Glomerular endothelial cell (primary cell): Measurements from ENCODE around the gene SETD2. TPM values are rescaled to one million over a fixed set of nuclear protein-coding genes. Genes with fewer than 3 reads are reported as not detected.
"Not testable (repeated sequence)": the region's sequence is repeated elsewhere in the genome, so short reads cannot be mapped to it uniquely, and the experiment has no call there.

ENCODE experiments used
- DNase-seq: peaks from one replicate; pipeline ENCODE4 v3.0.0-alpha.2; 2011; ENCODE audit warnings: low read depth, low spot score; ENCODE audit errors: extremely low read depth
- total RNA-seq: library from RNA; depleted of rRNA; stranded (reverse); fragments of >200 nt; gene quantifications from 2 replicates; pipeline ENCODE4 v1.2.3, GENCODE V29; 2015

The SETD2 gene, protein sequence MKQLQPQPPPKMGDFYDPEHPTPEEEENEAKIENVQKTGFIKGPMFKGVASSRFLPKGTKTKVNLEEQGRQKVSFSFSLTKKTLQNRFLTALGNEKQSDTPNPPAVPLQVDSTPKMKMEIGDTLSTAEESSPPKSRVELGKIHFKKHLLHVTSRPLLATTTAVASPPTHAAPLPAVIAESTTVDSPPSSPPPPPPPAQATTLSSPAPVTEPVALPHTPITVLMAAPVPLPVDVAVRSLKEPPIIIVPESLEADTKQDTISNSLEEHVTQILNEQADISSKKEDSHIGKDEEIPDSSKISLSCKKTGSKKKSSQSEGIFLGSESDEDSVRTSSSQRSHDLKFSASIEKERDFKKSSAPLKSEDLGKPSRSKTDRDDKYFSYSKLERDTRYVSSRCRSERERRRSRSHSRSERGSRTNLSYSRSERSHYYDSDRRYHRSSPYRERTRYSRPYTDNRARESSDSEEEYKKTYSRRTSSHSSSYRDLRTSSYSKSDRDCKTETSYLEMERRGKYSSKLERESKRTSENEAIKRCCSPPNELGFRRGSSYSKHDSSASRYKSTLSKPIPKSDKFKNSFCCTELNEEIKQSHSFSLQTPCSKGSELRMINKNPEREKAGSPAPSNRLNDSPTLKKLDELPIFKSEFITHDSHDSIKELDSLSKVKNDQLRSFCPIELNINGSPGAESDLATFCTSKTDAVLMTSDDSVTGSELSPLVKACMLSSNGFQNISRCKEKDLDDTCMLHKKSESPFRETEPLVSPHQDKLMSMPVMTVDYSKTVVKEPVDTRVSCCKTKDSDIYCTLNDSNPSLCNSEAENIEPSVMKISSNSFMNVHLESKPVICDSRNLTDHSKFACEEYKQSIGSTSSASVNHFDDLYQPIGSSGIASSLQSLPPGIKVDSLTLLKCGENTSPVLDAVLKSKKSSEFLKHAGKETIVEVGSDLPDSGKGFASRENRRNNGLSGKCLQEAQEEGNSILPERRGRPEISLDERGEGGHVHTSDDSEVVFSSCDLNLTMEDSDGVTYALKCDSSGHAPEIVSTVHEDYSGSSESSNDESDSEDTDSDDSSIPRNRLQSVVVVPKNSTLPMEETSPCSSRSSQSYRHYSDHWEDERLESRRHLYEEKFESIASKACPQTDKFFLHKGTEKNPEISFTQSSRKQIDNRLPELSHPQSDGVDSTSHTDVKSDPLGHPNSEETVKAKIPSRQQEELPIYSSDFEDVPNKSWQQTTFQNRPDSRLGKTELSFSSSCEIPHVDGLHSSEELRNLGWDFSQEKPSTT (N-terminal part only)
- total RNA-seq = 30.0 and 43.2 TPM in 2 replicates

DNA sequence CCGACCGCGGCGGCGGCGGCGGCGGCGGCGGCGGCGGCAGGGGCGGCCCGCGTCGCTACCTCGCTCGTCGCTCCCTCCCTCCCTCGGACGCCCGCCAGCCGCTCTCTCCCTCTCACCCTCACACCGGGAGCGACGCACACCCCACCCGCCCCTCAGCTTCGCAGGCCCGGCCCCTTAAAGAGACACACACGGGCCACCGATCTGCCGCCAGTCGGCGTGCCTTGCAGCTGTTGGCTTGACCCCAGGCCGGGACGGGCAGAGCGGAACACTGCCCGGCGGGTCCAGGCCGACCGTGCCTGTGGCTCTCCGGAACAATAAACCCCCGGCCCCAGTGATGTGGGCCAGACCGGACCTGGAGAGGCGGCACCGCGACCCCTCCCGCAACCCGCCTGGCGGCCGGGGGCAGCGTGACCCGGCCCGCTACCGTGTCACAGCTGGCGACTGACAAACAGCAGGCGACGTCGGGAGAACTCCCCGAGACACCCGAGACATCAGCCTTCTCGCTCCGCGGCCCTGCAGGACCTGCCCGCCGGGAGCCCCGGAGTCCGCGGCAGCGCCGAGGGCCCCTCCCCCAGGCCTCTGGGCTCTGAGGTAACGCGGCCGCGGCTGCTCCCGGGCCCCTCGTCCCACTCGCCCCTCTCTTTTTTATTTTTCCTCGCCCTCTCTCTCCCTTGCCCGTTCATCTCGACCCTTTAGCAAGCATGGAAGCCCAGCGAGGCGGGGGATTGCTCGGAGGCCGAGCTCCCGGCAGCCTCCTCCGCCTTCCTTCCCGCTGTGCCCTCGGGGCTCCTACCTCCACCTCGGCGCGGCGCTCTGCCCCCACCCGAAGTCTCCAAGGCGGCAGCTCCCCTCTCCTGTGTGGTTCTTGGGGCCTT is at the start of gene SETD2:
SETD2 (minus strand) TSS at position 107 of the 875 bp plus-strand sequence. CDS start 189 bp downstream, outside the sequence.
- DNase-seq = no peak

DNA sequence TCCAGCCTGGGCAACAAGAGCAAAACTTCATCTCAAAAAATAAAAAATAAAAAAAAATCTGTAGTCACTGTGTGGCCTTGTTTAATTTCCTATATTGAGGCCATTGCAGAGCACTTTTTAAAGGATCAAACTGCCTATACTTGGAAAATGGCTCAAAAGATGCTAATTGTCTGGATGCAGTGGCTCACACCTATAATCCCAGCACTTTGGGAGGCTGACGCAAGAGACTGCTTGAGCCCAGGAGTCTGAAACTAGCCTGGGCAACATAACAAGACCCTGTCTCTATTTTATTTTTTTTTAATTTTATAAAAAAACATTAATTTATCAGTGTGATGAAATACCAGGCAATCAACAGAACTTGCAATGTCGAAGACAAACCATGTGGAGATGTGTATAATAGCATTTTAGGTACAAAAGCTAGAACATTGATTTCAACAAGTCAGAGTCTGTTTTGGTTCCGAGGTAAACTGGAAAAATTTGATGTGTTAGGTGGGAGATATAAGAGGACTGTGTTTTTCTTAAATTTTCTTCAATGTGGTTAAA is 47.0 kb upstream of the SETD2 start:
- DNase-seq = no peak

DNA sequence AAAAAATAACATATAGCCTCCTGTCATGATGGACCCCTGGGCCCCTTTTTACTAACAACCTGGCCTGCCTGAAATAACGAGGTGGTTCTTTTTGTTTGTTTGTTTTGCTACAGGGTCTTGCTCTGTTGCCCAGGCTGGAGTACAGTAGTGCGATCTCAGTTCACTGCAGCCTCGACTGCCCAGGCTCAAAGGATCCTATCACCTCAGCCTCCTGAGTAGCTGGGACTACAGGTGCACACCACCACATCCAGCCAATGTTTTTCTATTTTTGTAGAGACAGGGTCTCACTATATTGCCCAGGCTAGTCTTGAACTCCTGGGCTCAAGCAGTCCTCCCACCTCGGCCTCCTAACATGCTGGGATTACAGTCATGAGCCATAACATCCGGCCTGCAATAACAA is 42.1 kb upstream of the SETD2 start:
- DNase-seq = not testable (repeated sequence)

DNA sequence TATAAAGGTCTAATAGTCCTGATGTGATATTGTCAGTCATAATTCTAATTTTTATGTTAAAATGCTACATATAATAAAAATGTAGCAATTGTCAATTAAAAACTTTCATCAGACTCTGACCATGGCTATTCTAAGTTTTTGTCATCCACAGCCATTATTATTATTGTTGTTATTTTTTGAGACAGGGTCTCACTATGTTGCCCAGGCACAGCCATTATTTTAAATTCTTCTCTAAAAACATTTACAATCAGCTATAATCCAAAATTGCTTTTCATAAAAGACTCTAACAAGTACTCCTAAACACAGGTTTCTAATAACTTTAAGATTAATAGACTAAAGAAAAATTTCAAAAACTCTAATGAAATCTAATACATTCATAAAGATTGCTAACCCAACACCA is 41.0 kb upstream of the SETD2 start:
- DNase-seq = no peak

DNA sequence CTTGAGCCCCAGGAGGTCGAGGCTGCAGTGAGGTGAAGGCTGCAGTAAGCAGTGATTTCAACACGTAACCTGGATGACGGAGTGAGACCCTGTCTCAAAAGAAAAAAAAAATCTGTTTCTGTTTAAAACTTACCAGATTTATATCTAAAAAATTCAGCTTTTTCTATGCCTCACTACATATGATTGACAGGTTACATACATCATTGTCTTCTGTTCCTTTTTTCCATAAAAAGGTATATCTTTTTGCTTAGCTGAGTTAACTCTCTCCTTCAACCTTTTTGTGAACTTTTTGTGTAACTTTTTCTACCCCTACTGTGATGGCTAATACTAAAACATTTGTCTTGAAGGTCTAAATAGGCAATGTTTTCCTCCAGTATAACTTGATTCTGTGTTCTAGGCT is 38.6 kb upstream of the SETD2 start:
- no peak for DNase-seq

DNA sequence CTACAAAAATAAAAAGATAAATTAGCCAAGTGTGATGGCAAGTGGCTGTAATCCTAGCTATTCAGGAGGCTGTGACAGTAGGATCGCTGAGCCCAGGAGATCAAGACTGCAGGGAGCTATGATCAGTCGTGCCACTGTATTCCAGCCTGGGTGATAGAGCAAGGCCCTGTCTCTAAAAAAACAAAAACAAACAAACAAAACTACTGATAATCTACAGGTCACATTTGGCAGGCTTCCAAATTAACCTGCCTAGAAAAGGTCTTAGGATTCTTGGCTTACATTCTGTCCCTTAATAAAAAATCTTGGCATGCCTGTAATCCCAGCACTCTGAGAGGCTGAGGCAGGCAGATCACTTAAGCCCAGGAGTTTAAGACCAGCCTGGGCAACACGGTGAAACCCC is 33.4 kb upstream of the SETD2 start:
- DNase-seq = no peak

DNA sequence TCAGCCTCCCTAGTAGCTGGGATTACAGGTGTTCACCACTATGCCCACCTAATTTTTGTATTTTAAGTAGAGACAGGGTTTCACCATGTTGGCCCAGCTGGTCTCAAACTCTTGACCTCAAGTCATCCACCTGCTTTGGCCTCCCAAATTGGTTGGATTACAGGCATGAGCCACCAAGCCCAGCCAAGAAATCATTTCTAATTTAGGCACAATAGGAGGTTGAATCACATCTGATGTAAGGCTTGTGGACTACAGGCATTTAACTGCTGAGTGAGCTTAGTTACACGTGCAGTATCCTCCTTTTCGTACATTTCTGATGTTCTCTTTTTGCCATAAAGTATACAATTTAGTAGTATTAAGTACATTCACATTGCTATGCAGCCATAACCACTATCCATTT is 31.1 kb upstream of the SETD2 start:
- no peak for DNase-seq

DNA sequence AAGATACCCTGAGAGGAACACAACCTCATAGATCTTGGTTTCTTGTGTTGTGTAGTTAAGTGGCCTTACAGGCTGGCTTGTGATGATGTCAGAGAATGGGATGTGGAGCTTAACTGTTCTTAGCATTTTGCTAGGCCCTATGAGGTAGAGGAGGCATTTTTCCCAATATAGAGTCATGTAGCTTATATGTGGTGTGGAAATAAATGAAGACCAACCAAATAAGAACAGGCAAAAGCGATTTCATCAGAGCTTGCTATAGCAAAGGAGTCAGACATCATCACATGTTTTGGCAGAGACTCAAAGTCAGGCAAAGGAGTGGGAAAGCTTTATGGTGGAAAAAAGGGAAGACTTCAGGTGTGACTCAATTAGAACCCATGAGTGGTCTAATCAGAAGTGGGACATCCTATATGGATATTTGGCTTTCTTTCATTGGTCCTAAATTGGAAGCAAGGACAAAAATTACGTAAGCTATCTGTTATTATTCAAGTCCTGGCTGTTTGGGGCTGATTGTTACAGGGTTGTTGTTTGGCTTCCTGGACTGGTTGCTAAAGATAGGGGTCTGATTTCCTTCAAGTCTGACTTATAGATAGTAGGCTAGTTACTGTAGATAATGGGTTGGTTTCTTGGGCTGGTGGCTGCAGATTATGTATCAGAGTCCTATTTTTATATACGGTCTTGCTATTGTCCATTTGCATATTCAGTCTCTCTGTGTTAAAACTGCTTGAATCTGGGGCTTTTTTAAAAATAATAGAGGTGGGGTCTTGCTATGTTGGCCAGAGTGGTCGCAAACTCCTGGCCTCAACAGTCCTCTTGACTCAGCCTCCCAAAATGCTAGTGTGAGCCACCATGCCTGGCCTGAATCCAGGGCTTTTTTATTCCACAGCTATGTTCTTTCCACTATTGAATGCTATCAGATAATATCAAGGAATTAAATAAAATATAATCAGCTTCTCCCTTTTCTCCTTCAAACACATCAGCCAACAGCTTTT is 30.3 kb upstream of the SETD2 start:
- DNase-seq = no peak

DNA sequence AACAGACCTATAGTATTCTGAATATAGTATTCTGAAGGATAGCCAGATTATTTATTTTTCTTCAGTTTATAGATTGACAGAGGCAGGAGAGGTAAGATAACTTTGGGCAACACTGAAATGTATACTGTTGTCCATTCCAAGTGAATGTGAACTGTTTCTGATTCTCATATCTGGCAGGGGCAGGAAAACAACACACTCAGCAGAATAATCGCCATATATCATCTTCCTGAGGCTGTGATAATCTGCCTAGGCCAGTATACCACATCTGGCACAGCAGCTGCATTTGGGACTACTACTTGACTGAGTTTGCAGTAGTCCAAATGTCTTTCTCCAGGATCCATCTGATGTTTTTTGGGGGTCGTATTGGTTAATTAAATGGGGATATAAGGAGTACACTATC is 22.4 kb upstream of the SETD2 start:
- no peak for DNase-seq

DNA sequence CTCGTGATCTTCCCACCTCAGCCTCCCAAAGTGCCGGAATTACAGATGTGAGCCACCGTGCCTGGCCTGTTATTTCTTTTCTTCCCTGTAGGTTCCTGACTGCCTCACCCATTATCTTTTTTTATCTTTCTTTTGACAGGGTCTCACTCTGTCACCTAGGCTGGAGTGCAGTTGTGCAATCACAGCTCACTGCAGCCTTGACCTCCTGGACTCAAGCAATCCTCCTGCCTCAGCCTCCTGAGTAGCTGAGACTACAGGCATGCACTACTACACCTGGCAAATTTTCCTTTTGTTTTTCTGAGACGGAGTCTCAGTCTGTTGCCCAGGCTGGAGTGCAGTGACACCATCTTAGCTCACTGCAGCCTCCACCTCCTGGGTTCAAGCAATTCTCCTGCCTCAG is 17.8 kb upstream of the SETD2 start:
- DNase-seq = not testable (repeated sequence)

DNA sequence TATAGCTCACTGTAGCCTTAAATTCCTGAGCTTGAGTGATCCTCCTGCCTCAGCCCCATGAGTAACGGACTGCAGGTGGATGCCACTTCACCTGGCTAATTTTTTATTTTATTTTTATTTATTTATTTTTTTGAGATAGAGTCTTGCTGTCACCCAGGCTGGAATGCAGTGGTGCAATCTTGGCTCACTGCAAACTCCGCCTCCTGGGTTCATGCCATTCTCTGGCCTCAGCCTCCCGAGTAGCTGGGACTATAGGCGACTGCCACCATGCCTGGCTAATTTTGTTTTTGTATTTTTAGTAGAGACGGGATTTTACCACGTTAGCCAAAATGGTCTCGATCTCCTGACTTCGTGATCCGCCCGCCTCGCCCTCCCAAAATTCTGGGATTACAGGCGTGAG is 16.1 kb upstream of the SETD2 start:
- DNase-seq = not testable (repeated sequence)

DNA sequence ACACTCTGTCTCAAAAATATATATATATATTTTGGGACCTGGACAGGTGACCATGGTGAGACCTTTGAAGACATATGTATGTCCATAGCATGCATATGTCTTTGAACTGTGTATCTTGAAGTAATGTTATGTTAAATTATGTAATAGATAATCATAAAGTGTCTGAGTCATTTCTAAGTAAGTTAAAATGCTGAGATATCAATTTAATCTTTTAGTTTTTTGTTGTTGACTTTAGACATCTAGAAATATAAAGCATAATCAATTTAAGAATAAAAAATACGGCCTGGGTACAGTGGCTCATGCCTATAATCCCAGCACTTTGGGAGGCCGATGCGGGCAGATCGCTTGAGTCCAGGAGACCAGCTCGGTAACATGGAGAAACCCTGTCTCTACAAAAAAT is 12.7 kb upstream of the SETD2 start:
- no peak for DNase-seq

DNA sequence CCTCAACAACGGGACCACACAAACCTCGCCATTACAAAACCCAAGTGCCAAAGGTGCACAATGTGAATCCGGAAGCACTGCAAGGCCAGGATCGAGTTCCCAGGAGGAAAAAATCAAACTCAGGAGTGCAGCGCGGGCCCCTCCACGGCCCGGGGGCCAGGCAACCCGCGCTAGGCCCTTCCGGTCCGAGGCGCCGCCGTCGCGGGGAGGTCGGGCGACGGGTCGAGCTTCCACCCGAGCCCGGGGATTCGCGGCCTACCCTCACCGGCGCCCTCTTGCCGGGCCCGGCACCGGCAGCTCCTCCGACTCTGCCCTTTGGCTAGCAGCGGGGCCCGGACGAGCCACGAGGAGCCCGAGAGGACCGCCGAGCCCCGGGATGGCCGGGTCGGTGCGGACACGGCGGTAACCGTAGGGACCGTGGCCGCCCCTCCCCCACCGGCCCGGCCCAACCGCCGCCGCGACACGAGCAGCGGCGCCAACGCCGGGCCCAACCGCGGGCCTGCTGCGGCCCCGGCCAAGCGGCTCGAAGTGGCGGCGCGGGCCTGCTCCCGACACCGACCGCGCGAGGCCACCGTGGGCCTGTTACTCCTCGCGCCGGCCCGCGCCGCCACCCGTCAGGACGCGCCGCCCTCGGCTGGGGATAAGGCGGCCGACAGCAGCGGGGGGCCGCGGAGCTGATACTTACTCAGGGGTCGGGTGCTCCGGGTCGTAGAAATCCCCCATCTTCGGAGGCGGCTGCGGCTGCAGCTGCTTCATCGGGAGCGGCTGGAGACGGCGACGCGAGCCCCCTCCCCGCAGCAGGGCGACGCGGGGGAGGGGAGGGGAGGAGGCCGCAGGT is 525 bp downstream of the SETD2 start:
- no peak for DNase-seq

DNA sequence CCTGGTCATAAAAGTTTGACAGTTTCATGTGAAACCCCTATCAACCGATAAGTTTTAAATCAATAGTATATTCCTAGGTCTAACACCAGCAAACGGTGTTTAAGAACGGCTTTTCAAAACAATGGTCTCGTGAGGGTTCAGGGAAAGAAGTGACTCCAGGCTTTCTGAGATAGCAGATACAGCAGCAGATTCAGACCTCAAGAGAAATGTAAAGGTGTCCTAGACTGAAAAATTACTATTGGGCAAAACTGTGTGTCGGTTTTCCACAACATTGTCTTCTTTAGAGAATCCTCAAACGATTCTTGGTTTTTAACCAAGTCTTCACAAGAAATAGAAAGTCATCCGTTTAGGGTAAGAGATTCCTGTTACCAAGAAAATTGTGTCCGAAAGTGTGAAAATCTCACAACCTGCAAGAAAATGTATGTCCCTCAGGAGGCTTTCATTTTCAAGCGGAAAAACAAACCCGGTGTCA is 1.2 kb downstream of the SETD2 start:
- DNase-seq = no peak

DNA sequence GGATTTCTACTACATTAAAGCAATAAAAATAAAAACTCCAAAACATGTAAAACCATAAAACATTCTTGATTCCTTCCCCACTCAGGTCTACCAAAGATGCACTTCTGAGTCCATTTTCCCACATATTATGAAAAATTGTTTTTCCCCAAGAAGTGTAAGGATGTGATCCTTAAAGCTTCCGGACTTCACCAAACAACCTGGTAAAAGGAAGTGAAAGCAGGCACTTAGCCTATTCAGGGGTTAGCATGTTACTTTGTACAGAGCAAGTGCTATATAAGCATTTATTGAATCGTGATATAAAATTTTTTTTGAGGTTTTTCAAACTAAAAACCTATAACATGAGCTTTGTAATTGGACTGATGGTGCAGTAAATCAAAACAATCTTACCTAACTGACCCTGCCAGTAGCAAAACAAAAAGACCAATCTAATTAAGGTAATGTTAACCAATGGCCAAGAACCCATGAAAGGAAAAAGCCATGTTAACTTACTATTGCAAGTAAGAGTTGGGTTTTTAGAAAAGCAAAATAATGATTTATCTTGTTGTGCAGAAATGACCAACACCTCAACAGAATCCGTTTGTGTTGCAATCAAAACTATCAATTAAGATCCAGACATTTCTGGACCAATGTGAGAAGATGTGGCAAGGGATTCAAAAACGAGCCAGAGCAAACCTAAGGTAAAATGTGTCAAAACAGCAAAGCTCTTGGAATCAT is 1.8 kb downstream of the SETD2 start:
- DNase-seq = no peak

DNA sequence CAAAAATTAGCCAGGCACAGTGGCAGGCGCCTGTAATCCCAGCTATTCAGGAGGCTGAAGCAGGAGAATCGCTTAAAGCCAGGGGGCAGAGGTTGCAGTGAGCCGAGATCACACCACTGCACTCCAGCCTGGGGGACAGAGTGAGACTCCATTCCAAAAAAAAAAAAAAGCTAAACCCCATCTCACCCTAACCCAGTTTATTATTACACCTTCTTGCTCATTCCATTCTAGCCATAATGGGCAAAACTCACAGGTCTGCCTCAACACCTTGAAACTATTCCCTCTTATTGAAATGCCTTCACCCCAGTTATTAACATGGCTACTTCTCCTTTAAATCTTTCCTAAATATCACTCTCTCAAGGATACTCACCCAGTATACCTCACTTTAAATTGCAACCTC is 4.1 kb downstream of the SETD2 start:
- no peak for DNase-seq

DNA sequence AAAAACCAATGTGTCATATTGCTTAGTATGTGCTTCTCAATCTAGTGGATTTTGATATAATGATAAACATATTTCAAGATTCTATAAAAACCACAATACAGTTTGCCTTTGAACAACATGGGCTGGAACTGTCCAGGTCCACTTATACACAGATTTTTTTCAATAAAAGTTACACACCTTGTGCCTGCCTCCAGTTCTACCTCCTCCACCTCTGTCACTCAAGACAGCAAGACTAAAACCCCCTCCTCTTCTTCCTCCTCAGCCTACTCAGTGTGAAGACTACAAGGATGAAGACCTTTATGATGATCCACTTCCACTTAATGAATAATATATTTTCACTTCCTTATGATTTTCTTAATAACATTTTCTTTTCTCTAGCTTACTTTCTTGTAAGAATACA is 5.7 kb downstream of the SETD2 start:
- DNase-seq = no peak
